H9 (cell line): ENCODE measurements around the gene PPARG. TPM values are rescaled to one million over a fixed set of nuclear protein-coding genes. Genes with fewer than 3 reads are reported as not detected.

Experiments
- DNase-seq: peaks from one replicate; pipeline ENCODE4 v3.0.0-alpha.2; 2017
- H2AFZ ChIP-seq: one replicate; pipeline ENCODE4 v1.6.1; 2013; ENCODE audit warnings: mild to moderate bottlenecking, low read length, control low read depth, moderate library complexity
- H2AK5ac ChIP-seq: 2 replicates; pipeline ENCODE4 v1.6.1; 2013; ENCODE audit warnings: low read length, control low read depth, mixed read lengths; ENCODE audit not compliant: insufficient read length
- H2BK120ac ChIP-seq: one replicate; pipeline ENCODE4 v1.6.1; 2013; ENCODE audit warnings: low read depth, mild to moderate bottlenecking, low read length, control low read depth, inconsistent platforms; ENCODE audit not compliant: poor library complexity, severe bottlenecking
- H2BK12ac ChIP-seq: 2 replicates; pipeline ENCODE4 v1.6.1; 2013; ENCODE audit warnings: low read length, control low read depth, mixed read lengths, low read depth; ENCODE audit not compliant: insufficient read length
- H2BK15ac ChIP-seq: 2 replicates; pipeline ENCODE4 v1.6.1; 2013; ENCODE audit warnings: low read depth, low read length, control low read depth
- H2BK20ac ChIP-seq: one replicate; pipeline ENCODE4 v1.6.1; 2013; ENCODE audit warnings: low read depth, mild to moderate bottlenecking, low read length, control low read depth, inconsistent platforms; ENCODE audit not compliant: poor library complexity, severe bottlenecking
- H2BK5ac ChIP-seq: 2 replicates; pipeline ENCODE4 v1.6.1; 2013; ENCODE audit warnings: low read length, control low read depth, mixed read lengths; ENCODE audit not compliant: insufficient read length
- H3K14ac ChIP-seq: 2 replicates; pipeline ENCODE4 v1.6.1; 2013; ENCODE audit warnings: low read length, control low read depth; ENCODE audit not compliant: insufficient read depth
- H3K18ac ChIP-seq: 2 replicates; pipeline ENCODE4 v1.6.1; 2013; ENCODE audit warnings: low read depth, mild to moderate bottlenecking, mixed read lengths, low read length, control low read depth; ENCODE audit not compliant: insufficient read length
- H3K23ac ChIP-seq: 2 replicates; pipeline ENCODE4 v1.6.1; 2013; ENCODE audit warnings: low read length, control low read depth, mixed read lengths, low read depth; ENCODE audit not compliant: insufficient read length
- H3K23me2 ChIP-seq: 2 replicates; pipeline ENCODE4 v1.6.1; 2013; ENCODE audit warnings: low read depth, mild to moderate bottlenecking, mixed read lengths, low read length, control low read depth; ENCODE audit not compliant: insufficient read length, poor library complexity, severe bottlenecking
- H3K27ac ChIP-seq: 2 replicates; pipeline ENCODE4 v1.5.1; 2013; ENCODE audit warnings: low read length, control low read depth, mixed read lengths, low read depth; ENCODE audit not compliant: insufficient read length
- H3K27me3 ChIP-seq: 2 replicates; pipeline ENCODE4 v1.6.1; 2013; ENCODE audit warnings: low read length, control low read depth, inconsistent platforms; ENCODE audit not compliant: insufficient read depth
- H3K4ac ChIP-seq: 2 replicates; pipeline ENCODE4 v1.6.1; 2013; ENCODE audit warnings: low read depth, mild to moderate bottlenecking, control low read depth, inconsistent platforms, low read length, moderate library complexity
- H3K4me1 ChIP-seq: 2 replicates; pipeline ENCODE4 v1.6.1; 2013; ENCODE audit warnings: low read length, control low read depth, inconsistent platforms; ENCODE audit not compliant: insufficient read depth
- H3K4me2 ChIP-seq: 2 replicates; pipeline ENCODE4 v1.6.1; 2013; ENCODE audit warnings: low read length, control low read depth, mixed read lengths; ENCODE audit not compliant: insufficient read length, insufficient read depth
- H3K56ac ChIP-seq: 2 replicates; pipeline ENCODE4 v1.6.1; 2013; ENCODE audit warnings: low read depth, mild to moderate bottlenecking, mixed read lengths, low read length, control low read depth; ENCODE audit not compliant: insufficient read length
- H3K79me1 ChIP-seq: 2 replicates; pipeline ENCODE4 v1.6.1; 2013; ENCODE audit warnings: low read depth, mild to moderate bottlenecking, moderate library complexity, low read length, control low read depth, inconsistent platforms; ENCODE audit not compliant: insufficient read depth, poor library complexity, severe bottlenecking
- H3K79me2 ChIP-seq: 2 replicates; pipeline ENCODE4 v1.6.1; 2013; ENCODE audit warnings: low read length, control low read depth, inconsistent platforms; ENCODE audit not compliant: insufficient read depth
- H3K9ac ChIP-seq: 2 replicates; pipeline ENCODE4 v1.6.1; 2013; ENCODE audit warnings: low read length, control low read depth, mixed read lengths; ENCODE audit not compliant: insufficient read length; ENCODE audit errors: extremely low read depth
- H3K9me3 ChIP-seq: one replicate; pipeline ENCODE4 v1.6.1; 2013; ENCODE audit warnings: low read depth, low read length, inconsistent platforms; ENCODE audit not compliant: control insufficient read depth
- H3T11ph ChIP-seq: one replicate; pipeline ENCODE4 v1.6.1; 2013; ENCODE audit warnings: mild to moderate bottlenecking, low read length, control low read depth, inconsistent platforms
- H4K20me1 ChIP-seq: one replicate; pipeline ENCODE4 v1.6.1; 2013; ENCODE audit not compliant: control insufficient read depth, insufficient read length, insufficient read depth
- H4K5ac ChIP-seq: 2 replicates; pipeline ENCODE4 v1.6.1; 2013; ENCODE audit warnings: low read depth, mild to moderate bottlenecking, mixed read lengths, low read length, control low read depth; ENCODE audit not compliant: insufficient read length
- H4K8ac ChIP-seq: replicated peaks from 2 replicates; pipeline ENCODE4 v1.6.1; 2013; ENCODE audit warnings: low read length, control low read depth, mixed read lengths, low read depth; ENCODE audit not compliant: insufficient read length
- H4K91ac ChIP-seq: 2 replicates; pipeline ENCODE4 v1.6.1; 2013; ENCODE audit warnings: low read depth, mild to moderate bottlenecking, moderate library complexity, mixed read lengths, low read length, control low read depth; ENCODE audit not compliant: insufficient read length
- H3K27ac Mint-ChIP-seq, 3 experiments: 2 replicates in 2 of 3; 3 replicates in 1 of 3; pipeline ENCODE4 v1.8.0; 2020 to 2021; ENCODE audit warnings: mixed read lengths in 3 of 3, mild to moderate bottlenecking in 1 of 3, moderate library complexity in 1 of 3
- H3K27me3 Mint-ChIP-seq: 2 replicates; pipeline ENCODE4 v1.8.0; 2021; ENCODE audit warnings: low read depth, mild to moderate bottlenecking, moderate library complexity, mixed read lengths
- H3K36me3 Mint-ChIP-seq, 3 experiments: 2 replicates in 2 of 3; 3 replicates in 1 of 3; pipeline ENCODE4 v1.8.0; 2020 to 2021; ENCODE audit warnings: low read depth in 3 of 3, mixed read lengths in 3 of 3; ENCODE audit not compliant: insufficient read depth in 1 of 3
- H3K4me1 Mint-ChIP-seq, 2 experiments: 2 replicates each; pipeline ENCODE4 v1.8.0; 2020; ENCODE audit warnings: mixed read lengths in 2 of 2
- H3K4me3 Mint-ChIP-seq, 2 experiments: 2 replicates in 1 of 2; 3 replicates in 1 of 2; pipeline ENCODE4 v1.8.0; 2020 to 2021; ENCODE audit warnings: mild to moderate bottlenecking in 2 of 2, mixed read lengths in 2 of 2, moderate library complexity in 1 of 2
- H3K9me3 Mint-ChIP-seq, 2 experiments: 2 replicates in 1 of 2; 3 replicates in 1 of 2; pipeline ENCODE4 v1.8.0; 2020; ENCODE audit warnings: mild to moderate bottlenecking in 2 of 2, mixed read lengths in 2 of 2, moderate library complexity in 1 of 2
- CTCF ChIP-seq: fragments of 200-600 bp; sonication (generic); conservative IDR thresholded peaks from 3 replicates; pipeline ENCODE4 v1.8.0; 2021; ENCODE audit warnings: antibody characterized with exemption, mild to moderate bottlenecking
- WGBS: extraction: QIAGEN DNeasy Blood & Tissue Kit; methylation state at CpG from one replicate; pipeline ENCODE4 v1.1.7; 2013; ENCODE audit warnings: missing lambda C conversion rate, low lambda C conversion rate, mixed read lengths; ENCODE audit not compliant: insufficient read length; ENCODE audit errors: extremely low coverage; 5-methylcytosine and 5-hydroxymethylcytosine counted together
- total RNA-seq: library from RNA; stranded (reverse); gene quantifications from 2 replicates; pipeline ENCODE4 v1.2.1, GENCODE V29; 2021

Gene PPARG
- total RNA-seq, 1 experiment from 2014 or later, result 0.42 TPM

DNA sequence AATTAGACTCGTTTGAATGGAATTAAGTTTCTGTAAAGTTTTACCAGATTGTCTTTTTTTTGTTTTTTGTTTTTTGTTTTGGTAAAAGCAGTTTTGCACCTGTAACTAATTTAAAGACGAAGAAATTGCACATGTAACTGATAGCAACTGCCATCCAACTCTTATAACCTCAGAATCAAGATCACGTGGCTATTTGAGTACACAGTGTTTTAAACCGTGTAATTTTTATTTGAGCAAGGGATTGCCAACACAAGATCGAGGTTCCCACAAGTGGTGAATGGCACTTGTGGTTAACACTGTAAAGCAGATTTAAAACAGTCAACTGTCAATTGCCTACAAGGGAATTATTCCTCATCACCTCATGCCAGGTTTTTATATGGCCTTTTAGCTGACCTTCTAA, 67.3 kb downstream of the PPARG start:
- H3K4me3 Mint-ChIP-seq, result no peak overlapping the region
- H3K14ac ChIP-seq, result no peak overlapping the region
- H4K91ac ChIP-seq, result no peak overlapping the region
- no peaks in the 10 kb centered on the region for H3K23me2 ChIP-seq
- no peak overlapping the region for H3K27ac ChIP-seq
- no peak overlapping the region for H3K4me2 ChIP-seq
- H2BK12ac ChIP-seq, result no peak overlapping the region
- WGBS, result no CpG with 5 or more reads among the region's 5 CpGs
- H2AK5ac ChIP-seq, result no peak overlapping the region
- H3K4me1 ChIP-seq, result no peaks in the 10 kb centered on the region
- H3K4me1 Mint-ChIP-seq, result no peaks in the 10 kb centered on the region
- H3K36me3 Mint-ChIP-seq, result no peaks in the 10 kb centered on the region
- H2AFZ ChIP-seq, result no peak overlapping the region
- no peak overlapping the region for H3K23ac ChIP-seq
- no peak overlapping the region for H2BK120ac ChIP-seq
- no peaks in the 10 kb centered on the region for H4K20me1 ChIP-seq
- H3K18ac ChIP-seq, result no peak overlapping the region
- no peak overlapping the region for H2BK15ac ChIP-seq
- H2BK5ac ChIP-seq, result no peak overlapping the region
- no peaks in the 10 kb centered on the region for H3K79me1 ChIP-seq
- H3K27me3 Mint-ChIP-seq, result peaks cover 6% of the 10 kb centered on the region
- no peak overlapping the region for H3K56ac ChIP-seq
- H3K27ac Mint-ChIP-seq, result no peak overlapping the region
- H4K8ac ChIP-seq, result no peak overlapping the region
- DNase-seq, result no peak
- H3K9ac ChIP-seq, result no peak overlapping the region
- TF ChIP-seq CTCF, result no peak
- H3K27me3 ChIP-seq, result no peaks in the 10 kb centered on the region
- H2BK20ac ChIP-seq, result no peak overlapping the region
- H3K4ac ChIP-seq, result no peak overlapping the region
- no peak overlapping the region for H3T11ph ChIP-seq
- no peaks in the 10 kb centered on the region for H3K9me3 ChIP-seq
- H3K79me2 ChIP-seq, result no peaks in the 10 kb centered on the region
- H4K5ac ChIP-seq, result no peak overlapping the region
- no peaks in the 10 kb centered on the region for H3K9me3 Mint-ChIP-seq
